H1 (cell line): ENCODE data around the gene COL4A1. TPM values are rescaled to one million over a fixed set of nuclear protein-coding genes. Genes with fewer than 3 reads are reported as not detected.

Experiments
- CTCF ChIA-PET: fragments of 300-600 bp; sonication (Branson Sonifier 250); formaldehyde crosslinking; loops from one replicate; lab custom pipeline; 2021; ENCODE audit not compliant: partially characterized antibody; lab: Charles Lee
- POLR2A ChIA-PET: fragments of 300-600 bp; sonication (Branson Sonifier 250); formaldehyde crosslinking; loops from one replicate; lab custom pipeline; 2021; ENCODE audit warnings: inconsistent platforms; ENCODE audit not compliant: partially characterized antibody; lab: Charles Lee
- DNase-seq, 2 experiments: peaks; one replicate each; pipeline versions ENCODE4 v3.0.0 to v3.0.0-alpha.2; 2010 to 2022; ENCODE audit warnings: low spot score in 2 of 2, low read depth in 1 of 2, mixed read lengths in 1 of 2
- FAIRE-seq: peaks from 2 replicates; lab custom pipeline; 2011; peaks lifted over from hg19 to GRCh38; lab: Jason Lieb, UNC
- H2AFZ ChIP-seq: 2 replicates; pipeline ENCODE4 v1.8.1; 2012; ENCODE audit warnings: low read length, inconsistent platforms
- H2AK5ac ChIP-seq: 2 replicates; pipeline ENCODE4 v1.6.1; 2013; ENCODE audit warnings: low read depth, low read length
- H2BK120ac ChIP-seq: replicated peaks from 2 replicates; pipeline ENCODE3; 2013; ENCODE audit warnings: low read depth, low read length, inconsistent platforms
- H2BK12ac ChIP-seq: 2 replicates; pipeline ENCODE4 v1.6.1; 2013; ENCODE audit warnings: low read depth, low read length
- H2BK15ac ChIP-seq: 2 replicates; pipeline ENCODE4 v1.6.1; 2013; ENCODE audit warnings: low read length
- H2BK20ac ChIP-seq: 2 replicates; pipeline ENCODE4 v1.6.1; 2013; ENCODE audit warnings: low read length
- H2BK5ac ChIP-seq: 2 replicates; pipeline ENCODE4 v1.6.1; 2013; ENCODE audit warnings: low read depth, low read length
- H3K14ac ChIP-seq: 2 replicates; pipeline ENCODE4 v1.6.1; 2013; ENCODE audit warnings: inconsistent platforms; ENCODE audit not compliant: insufficient read length
- H3K18ac ChIP-seq: 2 replicates; pipeline ENCODE4 v1.6.1; 2013; ENCODE audit warnings: low read length; ENCODE audit errors: extremely low read depth
- H3K23ac ChIP-seq: 2 replicates; pipeline ENCODE4 v1.6.1; 2013; ENCODE audit warnings: inconsistent platforms; ENCODE audit not compliant: insufficient read length
- H3K23me2 ChIP-seq: 2 replicates; pipeline ENCODE4 v1.6.1; 2013; ENCODE audit warnings: low read depth, low read length
- H3K27ac ChIP-seq: 2 replicates; pipeline ENCODE4 v1.6.1; 2011; ENCODE audit warnings: low read depth, low read length, inconsistent platforms
- H3K27me3 ChIP-seq, 4 experiments: replicated peaks in 1 of 4; 1 replicate in 1 of 4; 2 replicates in 3 of 4; pipeline versions ENCODE4 v1.6.1 to v1.8.1; 2011 to 2013; ENCODE audit warnings: low read length in 3 of 4, mild to moderate bottlenecking in 3 of 4, inconsistent platforms in 2 of 4, mixed read lengths in 2 of 4, moderate library complexity in 1 of 4; ENCODE audit not compliant: control insufficient read depth in 3 of 4, insufficient read depth in 3 of 4; ENCODE audit errors: extremely low read depth in 1 of 4
- H3K36me3 ChIP-seq, 4 experiments: 2 replicates each; pipeline versions ENCODE4 v1.6.1 to v1.8.1; 2011 to 2013; ENCODE audit warnings: mild to moderate bottlenecking in 4 of 4, low read length in 3 of 4, moderate library complexity in 2 of 4, control low read depth in 1 of 4, inconsistent platforms in 1 of 4; ENCODE audit not compliant: insufficient read depth in 4 of 4, control insufficient read depth in 2 of 4
- H3K4ac ChIP-seq: replicated peaks from 2 replicates; pipeline ENCODE3; 2013; ENCODE audit warnings: low read length, low read depth, mixed read lengths, inconsistent platforms; ENCODE audit not compliant: insufficient read length
- H3K4me1 ChIP-seq, 4 experiments: replicated peaks in 1 of 4; 1 replicate in 1 of 4; 2 replicates in 3 of 4; pipeline versions ENCODE4 v1.6.1 to v1.8.1; 2011 to 2013; ENCODE audit warnings: low read length in 3 of 4, inconsistent platforms in 2 of 4, mixed read lengths in 1 of 4; ENCODE audit not compliant: insufficient read depth in 4 of 4, control insufficient read depth in 3 of 4
- H3K4me2 ChIP-seq, 2 experiments: 2 replicates each; pipeline versions ENCODE4 v1.6.1 to v1.8.1; 2011 to 2013; ENCODE audit warnings: low read depth in 2 of 2, low read length in 2 of 2, control low read depth in 1 of 2, inconsistent platforms in 1 of 2, mild to moderate bottlenecking in 1 of 2; ENCODE audit not compliant: insufficient read depth in 1 of 2
- H3K4me3 ChIP-seq, 4 experiments: fragments of 200-600, 300-600 bp in 1 of 4; sonication (generic), shearing (Covaris generic), sonication (Bioruptor Twin) in 1 of 4; 2 replicates each; pipeline versions ENCODE4 v1.5.1 to v1.8.1; 2011 to 2016; ENCODE audit warnings: low read length in 4 of 4, low read depth in 3 of 4, control low read depth in 2 of 4, inconsistent platforms in 2 of 4, mild to moderate bottlenecking in 2 of 4, mixed read lengths in 1 of 4, moderate library complexity in 1 of 4; ENCODE audit not compliant: insufficient read depth in 2 of 4; ENCODE audit errors: extremely low read depth in 1 of 4
- H3K56ac ChIP-seq: replicated peaks from 2 replicates; pipeline ENCODE3; 2013; ENCODE audit warnings: low read depth, mild to moderate bottlenecking, mixed read lengths, low read length, inconsistent platforms; ENCODE audit not compliant: insufficient read length
- H3K79me1 ChIP-seq: 2 replicates; pipeline ENCODE4 v1.6.1; 2013; ENCODE audit warnings: low read depth, low read length, control low read depth
- H3K79me2 ChIP-seq, 2 experiments: 2 replicates each; pipeline versions ENCODE4 v1.6.1 to v1.8.1; 2012 to 2013; ENCODE audit warnings: low read length in 2 of 2, mild to moderate bottlenecking in 2 of 2, inconsistent platforms in 1 of 2; ENCODE audit not compliant: insufficient read depth in 2 of 2, control insufficient read depth in 1 of 2
- H3K9ac ChIP-seq, 4 experiments: replicated peaks in 1 of 4; 1 replicate in 1 of 4; 2 replicates in 3 of 4; pipeline versions ENCODE4 v1.6.1 to v1.8.1; 2011 to 2013; ENCODE audit warnings: low read depth in 3 of 4, low read length in 3 of 4, control low read depth in 2 of 4, mild to moderate bottlenecking in 2 of 4, moderate library complexity in 2 of 4, inconsistent platforms in 1 of 4; ENCODE audit errors: extremely low read depth in 1 of 4
- H3K9me3 ChIP-seq, 2 experiments: 2 replicates each; pipeline versions ENCODE4 v1.6.1 to v1.8.1; 2012 to 2013; ENCODE audit warnings: mild to moderate bottlenecking in 2 of 2, moderate library complexity in 2 of 2, control low read depth in 1 of 2, inconsistent platforms in 1 of 2, low read depth in 1 of 2, low read length in 1 of 2, mixed read lengths in 1 of 2; ENCODE audit not compliant: insufficient read depth in 2 of 2
- H4K20me1 ChIP-seq, 2 experiments: replicated peaks in 1 of 2; 2 replicates each; pipeline versions ENCODE3 to v1.8.1; 2011 to 2013; ENCODE audit warnings: inconsistent platforms in 2 of 2, low read length in 2 of 2, mild to moderate bottlenecking in 1 of 2; ENCODE audit not compliant: insufficient read depth in 2 of 2, control insufficient read depth in 1 of 2
- H4K5ac ChIP-seq: 2 replicates; pipeline ENCODE4 v1.6.1; 2013; ENCODE audit warnings: low read length, low read depth, mixed read lengths, inconsistent platforms; ENCODE audit not compliant: insufficient read length
- H4K8ac ChIP-seq: 2 replicates; pipeline ENCODE4 v1.8.0; 2013; ENCODE audit warnings: mild to moderate bottlenecking, moderate library complexity, low read length, inconsistent platforms; ENCODE audit not compliant: insufficient read depth; ENCODE audit errors: extremely low read depth
- H4K91ac ChIP-seq: replicated peaks from 2 replicates; pipeline ENCODE3; 2013; ENCODE audit warnings: low read length, mixed read lengths, inconsistent platforms; ENCODE audit not compliant: insufficient read length
- BACH1 ChIP-seq: IDR thresholded peaks from 2 replicates; pipeline ENCODE4 v1.6.1; 2012; ENCODE audit warnings: low read length, improper control_type of control experiment
- BCL11A ChIP-seq, 2 experiments: IDR thresholded peaks; one replicate each; pipeline ENCODE4 v1.6.1; 2011; ENCODE audit warnings: low read depth in 2 of 2, low read length in 2 of 2, mild to moderate bottlenecking in 2 of 2
- CHD2 ChIP-seq: IDR thresholded peaks from 2 replicates; pipeline ENCODE4 v1.6.1; 2012; ENCODE audit warnings: low read length, improper control_type of control experiment
- CTCF ChIP-seq, 3 experiments: IDR thresholded peaks; 1 replicate in 2 of 3; 2 replicates in 1 of 3; pipeline versions ENCODE4 v1.5.1 to v1.6.1; 2011; ENCODE audit warnings: low read length in 3 of 3, mild to moderate bottlenecking in 3 of 3, inconsistent platforms in 2 of 3, low read depth in 1 of 3, moderate library complexity in 1 of 3; ENCODE audit not compliant: insufficient read depth in 1 of 3; ENCODE audit errors: control extremely low read depth in 1 of 3
- E2F6 ChIP-seq: IDR thresholded peaks from 2 replicates; pipeline ENCODE4 v1.6.1; 2012; ENCODE audit warnings: inconsistent platforms
- EGR1 ChIP-seq: IDR thresholded peaks from 2 replicates; pipeline ENCODE4 v1.6.1; 2011; ENCODE audit warnings: low read depth, low read length, borderline replicate concordance
- FOSL1 ChIP-seq: IDR thresholded peaks from 2 replicates; pipeline ENCODE4 v1.6.1; 2011; ENCODE audit warnings: mild to moderate bottlenecking, low read depth, low read length, moderate library complexity; ENCODE audit not compliant: insufficient read depth
- GABPA ChIP-seq: IDR thresholded peaks from 2 replicates; pipeline ENCODE4 v1.6.1; 2011; ENCODE audit warnings: mild to moderate bottlenecking, low read length, moderate library complexity, borderline replicate concordance; ENCODE audit not compliant: insufficient read depth
- MAFK ChIP-seq: IDR thresholded peaks from 2 replicates; pipeline ENCODE4 v1.6.1; 2012; ENCODE audit warnings: low read depth, mild to moderate bottlenecking, improper control_type of control experiment, low read length
- POLR2AphosphoS5 ChIP-seq: IDR thresholded peaks from 2 replicates; pipeline ENCODE4 v1.6.1; 2011; ENCODE audit warnings: low read depth, low read length
- SP2 ChIP-seq: IDR thresholded peaks from 2 replicates; pipeline ENCODE4 v1.6.1; 2012; ENCODE audit warnings: mild to moderate bottlenecking, low read length, inconsistent platforms
- TAF1 ChIP-seq: IDR thresholded peaks from 2 replicates; pipeline ENCODE4 v1.6.1; 2011; ENCODE audit warnings: mild to moderate bottlenecking, low read depth, low read length
- TBP ChIP-seq: IDR thresholded peaks from 2 replicates; pipeline ENCODE4 v1.6.1; 2011; ENCODE audit warnings: low read depth, low read length, improper control_type of control experiment
- WGBS, 2 experiments: shearing (Covaris generic) in 1 of 2; methylation state at CpG; one replicate each; pipeline versions ENCODE4 v1.1.6 to v1.1.7; 2013 to 2015; ENCODE audit warnings: low lambda C conversion rate in 2 of 2, mixed read lengths in 2 of 2, inconsistent platforms in 1 of 2, low coverage in 1 of 2, missing lambda C conversion rate in 1 of 2; ENCODE audit not compliant: insufficient replicate concordance in 2 of 2, insufficient coverage in 1 of 2, insufficient read length in 1 of 2; ENCODE audit errors: extremely low coverage in 1 of 2, missing lambda C conversion rate in 1 of 2; 5-methylcytosine and 5-hydroxymethylcytosine counted together
- polyA plus RNA-seq, 7 experiments: library from polyadenylated mRNA; depleted of rRNA in 3 of 7; stranded (reverse) in 5 of 7; unstranded in 2 of 7; fragments of >200 nt in 5 of 7; fragments of 200-250 nt in 2 of 7; gene quantifications; 1 replicate in 5 of 7; 2 replicates in 1 of 7; 4 replicates in 1 of 7; pipeline versions ENCODE4 v1.2.1 to v1.2.3, GENCODE V29; 2011 to 2013; ENCODE audit warnings: missing spikeins in 2 of 7, mixed read lengths in 2 of 7
- total RNA-seq: library from RNA; stranded (reverse); fragmentation: NEBNext Ultra II Directional; extraction: Animal tissue kit (Norgen Biotek cat#: 25700); gene quantifications from 2 replicates; pipeline ENCODE4 v1.2.1, GENCODE V29; 2021

Gene COL4A1
- total and polyA plus RNA-seq, 2 of the 8 experiments (the other 6 are each of a cell fraction or from before 2014, with no cell fraction given): 30.7 to 82.0 TPM

GRCh38 chr13:110192472-110192871 lies 114.5 kb downstream of the COL4A1 start:
- H3K4me3 ChIP-seq: no peak overlapping the region
- H3K23me2 ChIP-seq: no peaks in the 10 kb centered on the region
- H3K79me2 ChIP-seq: no peaks in the 10 kb centered on the region
- H3K18ac ChIP-seq: no peak overlapping the region
- H2AK5ac ChIP-seq: no peak overlapping the region
- H3K4me1 ChIP-seq: no peaks in the 10 kb centered on the region
- no peak overlapping the region for H4K8ac ChIP-seq
- POLR2A ChIA-PET: no interaction called here
- no peaks in the 10 kb centered on the region for H3K9me3 ChIP-seq
- H3K4ac ChIP-seq: no peak overlapping the region
- CTCF ChIA-PET: no interaction called here
- no peak overlapping the region for H2BK15ac ChIP-seq
- H2BK120ac ChIP-seq: no peak overlapping the region
- 93% methylated on average over 5 of the region's 5 CpGs; no CpG with 5 or more reads in 1 of the 2 experiments for WGBS, 2 experiments
- no peak overlapping the region for H2BK20ac ChIP-seq
- H4K91ac ChIP-seq: no peak overlapping the region
- no peak overlapping the region for H2AFZ ChIP-seq
- H3K9ac ChIP-seq: no peak overlapping the region
- H4K20me1 ChIP-seq: no peaks in the 10 kb centered on the region
- DNase-seq (no peak), FAIRE-seq (no peak)
- H3K27me3 ChIP-seq: no peaks in the 10 kb centered on the region
- no peak overlapping the region for H3K23ac ChIP-seq
- H3K79me1 ChIP-seq: no peaks in the 10 kb centered on the region
- peaks cover 0 to 11% (median 0%) of the 10 kb centered on the region in 4 experiments; a peak in 3 of 8 replicates for H3K36me3 ChIP-seq
- H3K4me2 ChIP-seq: no peak overlapping the region
- no peak overlapping the region for H3K56ac ChIP-seq
- no peak overlapping the region for H2BK5ac ChIP-seq
- H4K5ac ChIP-seq: no peak overlapping the region
- no peak overlapping the region for H2BK12ac ChIP-seq
- H3K27ac ChIP-seq: no peak overlapping the region
- H3K14ac ChIP-seq: no peak overlapping the region
- no peak for TF ChIP-seq BCL11A (IDR thresholded peaks at IDR 0.05; ENCODE audit: low read depth in 2 of 2, low read length in 2 of 2)
- TF ChIP-seq EGR1: no peak
- TF ChIP-seq E2F6: no peak
- TF ChIP-seq GABPA: no peak
- TF ChIP-seq FOSL1: no peak
- TF ChIP-seq TAF1: no peak
- TF ChIP-seq CHD2: no peak
- no peak for TF ChIP-seq SP2
- TF ChIP-seq CTCF (IDR thresholded peaks at IDR 0.05; ENCODE audit: control extremely low read depth in 1 of 3, insufficient read depth in 1 of 3, low read depth in 1 of 3, low read length in 3 of 3): no peak
- no peak for TF ChIP-seq BACH1
- TF ChIP-seq MAFK: no peak
- TF ChIP-seq TBP: no peak
- no peak for TF ChIP-seq POLR2AphosphoS5
